T-cell (primary cell): ENCODE measurements around the gene ANKRD33B. TPM values are rescaled to one million over a fixed set of nuclear protein-coding genes. Genes with fewer than 3 reads are reported as not detected.
"Not testable (repeated sequence)": the region's sequence is repeated elsewhere in the genome, so short reads cannot be mapped to it uniquely, and the experiment has no call there.

Experiments used
- ATAC-seq, 4 experiments: fragments of 200-7000 bp in 3 of 4; fragments of 150-1000 bp in 1 of 4; cut with Tn5 transposase; replicated peaks in 1 of 4; 1 replicate in 3 of 4; 2 replicates in 1 of 4; pipeline ENCODE4 v1.10.0; 2021; ENCODE audit warnings: moderate library complexity in 3 of 4, mild to moderate bottlenecking in 2 of 4, moderate number of reproducible peaks in 1 of 4
- CTCF ChIA-PET, 2 donors: fragments of 300-600 bp; sonication (Branson Sonifier 250); formaldehyde crosslinking; loops; one replicate each; lab custom pipeline; 2022; ENCODE audit warnings: antibody characterized with exemption in 2 of 2; lab: Charles Lee
- POLR2A ChIA-PET, 2 donors: fragments of 300-600 bp; sonication (Branson Sonifier 250); formaldehyde crosslinking; loops; one replicate each; lab custom pipeline; 2022; ENCODE audit warnings: antibody characterized with exemption in 2 of 2; lab: Charles Lee
- DNase-seq, 35 experiments: peaks; one replicate each; pipeline versions ENCODE4 v3.0.0 to v3.0.0-alpha.2; 2013 to 2023
- H3K27ac ChIP-seq: one replicate; pipeline ENCODE4 v1.5.1; 2013; ENCODE audit warnings: low read length
- H3K27me3 ChIP-seq, 2 experiments: replicated peaks in 1 of 2; 1 replicate in 1 of 2; 2 replicates in 1 of 2; pipeline versions ENCODE4 v1.6.1 to v1.7.0; 2013; ENCODE audit warnings: low read length in 1 of 2, mixed read lengths in 1 of 2; ENCODE audit not compliant: control insufficient read depth in 2 of 2, insufficient read depth in 2 of 2; ENCODE audit errors: extremely low read depth in 1 of 2
- H3K36me3 ChIP-seq, 2 donors: 1 replicate in 1 of 2; 2 replicates in 1 of 2; pipeline versions ENCODE4 v1.6.1 to v1.7.0; 2013; ENCODE audit warnings: low read length in 1 of 2; ENCODE audit not compliant: control insufficient read depth in 2 of 2, insufficient read depth in 1 of 2; ENCODE audit errors: extremely low read depth in 1 of 2
- H3K4me1 ChIP-seq, 2 experiments: 1 replicate in 1 of 2; 2 replicates in 1 of 2; pipeline versions ENCODE4 v1.6.1 to v1.7.0; 2013; ENCODE audit warnings: low read length in 2 of 2, mixed read lengths in 1 of 2; ENCODE audit not compliant: insufficient read depth in 2 of 2, control insufficient read depth in 1 of 2; ENCODE audit errors: extremely low read depth in 1 of 2
- H3K4me3 ChIP-seq, 2 donors: 1 replicate in 1 of 2; 2 replicates in 1 of 2; pipeline versions ENCODE4 v1.5.1 to v1.7.0; 2013; ENCODE audit warnings: mild to moderate bottlenecking in 2 of 2, low read length in 1 of 2, moderate library complexity in 1 of 2; ENCODE audit not compliant: control insufficient read depth in 1 of 2; ENCODE audit errors: extremely low read depth in 1 of 2
- H3K9me3 ChIP-seq: 2 replicates; pipeline ENCODE4 v1.7.0; 2013
- H3K27ac Mint-ChIP-seq, 2 donors: one replicate each; pipeline ENCODE4 v1.8.0; 2020 to 2021; ENCODE audit warnings: mild to moderate bottlenecking in 2 of 2, mixed read lengths in 2 of 2
- H3K27me3 Mint-ChIP-seq, 2 donors: one replicate each; pipeline ENCODE4 v1.8.0; 2021 to 2022; ENCODE audit warnings: mixed read lengths in 2 of 2
- H3K36me3 Mint-ChIP-seq: one replicate; pipeline ENCODE4 v1.8.0; 2021; ENCODE audit warnings: mixed read lengths
- H3K4me1 Mint-ChIP-seq, 3 donors: one replicate each; pipeline ENCODE4 v1.8.0; 2020 to 2022; ENCODE audit warnings: mixed read lengths in 3 of 3, mild to moderate bottlenecking in 1 of 3
- H3K4me3 Mint-ChIP-seq, 3 donors: one replicate each; pipeline ENCODE4 v1.8.0; 2020 to 2022; ENCODE audit warnings: mild to moderate bottlenecking in 3 of 3, mixed read lengths in 3 of 3, moderate library complexity in 3 of 3
- H3K9me3 Mint-ChIP-seq, 3 donors: one replicate each; pipeline ENCODE4 v1.8.0; 2020 to 2022; ENCODE audit warnings: mixed read lengths in 3 of 3
- WGBS: methylation state at CpG from one replicate; pipeline ENCODE4 v1.1.5; 2013; ENCODE audit warnings: missing lambda C conversion rate; ENCODE audit not compliant: insufficient coverage; 5-methylcytosine and 5-hydroxymethylcytosine counted together
- total RNA-seq, 35 experiments: library from RNA in 6 of 35; stranded (reverse) in 6 of 35; fragments of 120-200 nt in 1 of 35; gene quantifications; one replicate each; pipeline versions ENCODE4 v1.2.1 to v1.2.4 and lab custom pipeline; 2013 to 2026

The ANKRD33B gene
- 1 to 10 TPM; 1.0 to 4.1 (median 2.4) TPM for total RNA-seq
- 0.90 TPM for total RNA-seq (2013)
- 2.8 to 29.4 (median 9.5) reads per million in 29 experiments for total RNA-seq (lab: John Stamatoyannopoulos, UW)

- peak within 1 kb of the TSS; percentile 77 to 92 (median 85) for H3K4me3 Mint-ChIP-seq
- no peaks in the 10 kb centered on the region for H3K36me3 Mint-ChIP-seq
- no peaks in the 10 kb centered on the region for H3K36me3 ChIP-seq
- ATAC-seq (peak; percentile 82 to 89 (median 84)), DNase-seq (peak; percentile 49 to 85 (median 67))
- H3K9me3 ChIP-seq = no peaks in the 10 kb centered on the region
- no peak within 1 kb of the TSS for H3K27ac Mint-ChIP-seq
- H3K9me3 Mint-ChIP-seq = no peaks in the 10 kb centered on the region
- under 1% methylated on average over 119 of the region's 119 CpGs for WGBS
- ChIA-PET POLR2A (interaction anchor here in 1 of 2 donors (0.6 to 0.7 kb wide), 2 partner anchors 56 to 197 kb away, joined by 8 to 11 read pairs; no protein-coding TSS in a partner anchor), CTCF (no interaction called here)
- H3K27me3 Mint-ChIP-seq = peaks cover 0 to 7% of the 10 kb centered on the region in 2 donors
- H3K27ac ChIP-seq = no peak within 1 kb of the TSS
- H3K4me3 ChIP-seq = peak within 1 kb of the TSS; percentile 57 to 75
- peaks cover 0 to 31% of the 10 kb centered on the region in 2 experiments for H3K4me1 ChIP-seq
- H3K4me1 Mint-ChIP-seq = peaks cover 12 to 28% (median 18%) of the 10 kb centered on the region in 3 donors
- H3K27me3 ChIP-seq = peaks cover 0 to 30% of the 10 kb centered on the region in 2 experiments
Observed at GRCh38 chr5:10563945-10564837, at the start of gene ANKRD33B. TSS of gene ANKRD33B (plus strand) at chr5:10564070. CDS start at chr5:10564468, 398 bp downstream.

GRCh38 chr5:10514572-10514971, 49.3 kb upstream of the ANKRD33B start:
- H3K36me3 ChIP-seq, DNase-seq, H3K27ac Mint-ChIP-seq, H3K4me3 ChIP-seq, H3K4me1 Mint-ChIP-seq, H3K9me3 ChIP-seq, H3K4me3 Mint-ChIP-seq, H3K27me3 Mint-ChIP-seq, POLR2A ChIA-PET, H3K9me3 Mint-ChIP-seq, ATAC-seq, H3K27ac ChIP-seq, H3K36me3 Mint-ChIP-seq, H3K4me1 ChIP-seq: not testable (repeated sequence)
- 74% methylated on average over 4 of the region's 8 CpGs for WGBS
- CTCF ChIA-PET = interaction anchor here in 1 of 2 donors (0.6 kb wide), 2 partner anchors 25 to 221 kb away, joined by 3 to 4 read pairs; no protein-coding TSS in a partner anchor
- peaks cover 0 to 27% of the 10 kb centered on the region in 2 experiments for H3K27me3 ChIP-seq

- POLR2A ChIA-PET = no interaction called here
- no CpG with 5 or more reads among the region's 2 CpGs for WGBS
- no peak overlapping the region for H3K27ac Mint-ChIP-seq
Observed at GRCh38 chr5:10515492-10515891, 48.4 kb upstream of the ANKRD33B start.

GRCh38 chr5:10518347-10518746, 45.5 kb upstream of the ANKRD33B start:
- 100% methylated on average over 2 of the region's 2 CpGs for WGBS
- no peak for DNase-seq

More at GRCh38 chr5:10515492-10515891, 48.4 kb upstream of the ANKRD33B start:
- ATAC-seq (no peak), DNase-seq (no peak)
- Mint-ChIP-seq H3K27me3 (peaks cover 0 to 6% of the 10 kb centered on the region in 2 donors), H3K4me1 (no peaks in the 10 kb centered on the region), H3K36me3 (no peaks in the 10 kb centered on the region), H3K4me3 (no peak overlapping the region), H3K9me3 (no peaks in the 10 kb centered on the region)
- no peaks in the 10 kb centered on the region for H3K9me3 ChIP-seq
- CTCF ChIA-PET = no interaction called here
- H3K4me1 ChIP-seq = no peaks in the 10 kb centered on the region
- H3K27me3 ChIP-seq = peaks cover 0 to 23% of the 10 kb centered on the region in 2 experiments
- H3K36me3 ChIP-seq = no peaks in the 10 kb centered on the region
- no peak overlapping the region for H3K4me3 ChIP-seq
- no peak overlapping the region for H3K27ac ChIP-seq

GRCh38 chr5:10519729-10520128, 44.1 kb upstream of the ANKRD33B start:
- H3K4me1 ChIP-seq = no peaks in the 10 kb centered on the region
- ATAC-seq = no peak
- CTCF ChIA-PET = interaction anchor here in 1 of 2 donors (0.5 kb wide), 1 partner anchor 22 kb away, joined by 6 read pairs; no protein-coding TSS in a partner anchor

More at GRCh38 chr5:10518347-10518746, 45.5 kb upstream of the ANKRD33B start:
- ATAC-seq = no peak
- no peaks in the 10 kb centered on the region for H3K9me3 ChIP-seq
- POLR2A ChIA-PET = no interaction called here
- Mint-ChIP-seq H3K27me3 (peaks cover 0 to 3% of the 10 kb centered on the region in 2 donors), H3K9me3 (peaks cover 0 to 6% (median 0%) of the 10 kb centered on the region in 3 donors), H3K4me3 (no peak overlapping the region), H3K4me1 (no peaks in the 10 kb centered on the region), H3K36me3 (peaks cover 4% of the 10 kb centered on the region), H3K27ac (no peak overlapping the region)
- no peak overlapping the region for H3K27ac ChIP-seq
- H3K4me1 ChIP-seq = no peaks in the 10 kb centered on the region
- CTCF ChIA-PET = interaction anchor here in 1 of 2 donors (0.6 kb wide), 1 partner anchor 9 kb away, joined by 3 read pairs; no protein-coding TSS in a partner anchor
- peaks cover 0 to 17% of the 10 kb centered on the region in 2 experiments for H3K27me3 ChIP-seq
- H3K36me3 ChIP-seq = no peaks in the 10 kb centered on the region
- H3K4me3 ChIP-seq = no peak overlapping the region

GRCh38 chr5:10520706-10521105, 43.2 kb upstream of the ANKRD33B start:
- H3K4me1 ChIP-seq = no peaks in the 10 kb centered on the region
- ATAC-seq (no peak), DNase-seq (no peak)
- no peaks in the 10 kb centered on the region for H3K36me3 ChIP-seq
- peaks cover 0 to 10% of the 10 kb centered on the region in 2 experiments for H3K27me3 ChIP-seq
- POLR2A ChIA-PET = no interaction called here
- Mint-ChIP-seq H3K36me3 (peaks cover 4% of the 10 kb centered on the region), H3K27ac (no peak overlapping the region), H3K4me1 (no peaks in the 10 kb centered on the region), H3K9me3 (peaks cover 0 to 6% (median 0%) of the 10 kb centered on the region in 3 donors), H3K4me3 (no peak overlapping the region), H3K27me3 (no peaks in the 10 kb centered on the region)
- H3K4me3 ChIP-seq = no peak overlapping the region
- CTCF ChIA-PET = interaction anchor here (0.6 kb wide), 4 partner anchors 9 to 317 kb away, joined by 3 to 7 read pairs (median 5); no protein-coding TSS in a partner anchor
- H3K9me3 ChIP-seq = no peaks in the 10 kb centered on the region
- WGBS = no CpG with 5 or more reads among the region's 4 CpGs
- H3K27ac ChIP-seq = no peak overlapping the region

More at GRCh38 chr5:10519729-10520128, 44.1 kb upstream of the ANKRD33B start:
- H3K9me3 ChIP-seq = no peaks in the 10 kb centered on the region
- no peak overlapping the region for H3K4me3 Mint-ChIP-seq
- H3K36me3 ChIP-seq = no peaks in the 10 kb centered on the region
- no peak overlapping the region for H3K4me3 ChIP-seq
- H3K27ac Mint-ChIP-seq = no peak overlapping the region
- peaks cover 4% of the 10 kb centered on the region for H3K36me3 Mint-ChIP-seq
- 89% methylated on average over 4 of the region's 7 CpGs for WGBS
- H3K27me3 ChIP-seq = peaks cover 0 to 11% of the 10 kb centered on the region in 2 experiments
- H3K27me3 Mint-ChIP-seq = no peaks in the 10 kb centered on the region
- H3K27ac ChIP-seq = no peak overlapping the region
- peaks cover 0 to 6% (median 0%) of the 10 kb centered on the region in 3 donors for H3K9me3 Mint-ChIP-seq
- POLR2A ChIA-PET = no interaction called here
- no peaks in the 10 kb centered on the region for H3K4me1 Mint-ChIP-seq
- DNase-seq = no peak
